Measurements from ENCODE around the gene LMBR1L. TPM values are rescaled to one million over a fixed set of nuclear protein-coding genes. Genes with fewer than 3 reads are reported as not detected.

Gene LMBR1L
- total and polyA plus RNA-seq, 8 donors: 39.9 to 102 (median 87.6) TPM

GRCh38 chr12:49050507-49051372 lies 59.9 kb downstream of the LMBR1L start:
- no peak for ATAC-seq

GRCh38 chr12:49049566-49050224 lies 61.0 kb downstream of the LMBR1L start:
- Histone ChIP-seq H3K27ac (no peak overlapping the region), H3K4me1 (peaks cover 0 to 5% of the 10 kb centered on the region in 2 donors), H3K4me3 (no peak overlapping the region), H3K9me3 (no peaks in the 10 kb centered on the region), H3K36me3 (peaks cover 0 to 100% of the 10 kb centered on the region in 2 donors), H3K27me3 (no peaks in the 10 kb centered on the region)
- intact Hi-C loops (cut with DNase I): no loop called here
- no peak for ATAC-seq
- no peak for DNase-seq
- TF ChIP-seq CTCF (IDR thresholded peaks at IDR 0.05): no peak

More at GRCh38 chr12:49050507-49051372, 59.9 kb downstream of the LMBR1L start:
- Histone ChIP-seq H3K27me3 (no peaks in the 10 kb centered on the region), H3K9me3 (no peaks in the 10 kb centered on the region), H3K4me3 (no peak overlapping the region), H3K27ac (no peak overlapping the region), H3K36me3 (peaks cover 0 to 95% of the 10 kb centered on the region in 2 donors), H3K4me1 (peaks cover 7 to 15% of the 10 kb centered on the region in 2 donors)
- intact Hi-C loops (cut with DNase I): no loop called here
- DNase-seq: no peak
- no peak for TF ChIP-seq CTCF (IDR thresholded peaks at IDR 0.05)

DNA sequence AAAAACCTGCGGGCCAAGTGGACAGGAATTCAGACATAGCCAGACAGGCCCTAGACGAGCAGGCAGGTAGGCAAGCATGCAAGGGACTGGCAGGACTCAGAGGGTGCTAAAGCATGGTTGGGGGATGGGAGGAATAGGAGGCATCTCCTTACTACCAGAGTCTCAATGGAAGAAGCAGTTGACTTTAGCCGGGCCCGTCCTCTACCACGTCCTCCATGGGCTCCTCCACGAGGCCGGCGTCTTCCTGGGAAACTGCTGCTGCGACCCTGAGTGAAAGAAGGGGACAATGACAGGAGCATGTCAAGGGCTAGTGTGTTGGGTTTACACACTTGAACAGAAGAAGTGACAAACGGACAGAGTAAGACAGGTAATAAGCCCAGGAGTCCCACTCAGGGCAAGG lies 61.7 kb downstream of the LMBR1L start:
- Histone ChIP-seq H3K36me3 (peaks cover 0 to 100% of the 10 kb centered on the region in 2 donors), H3K4me1 (no peaks in the 10 kb centered on the region), H3K27me3 (no peaks in the 10 kb centered on the region), H3K9me3 (no peaks in the 10 kb centered on the region), H3K27ac (no peak overlapping the region), H3K4me3 (no peak overlapping the region)
- no peak for TF ChIP-seq CTCF (IDR thresholded peaks at IDR 0.05)
- ATAC-seq (no peak), DNase-seq (no peak)
- intact Hi-C loops (cut with DNase I): no loop called here

Other genes starting within 250 kb of the LMBR1L start
- gene RND1, start 245.0 kb downstream of the LMBR1L start, total RNA-seq: 10 to 100 TPM in 1 of 2 donors, 1 to 10 TPM in 1; 4.0 to 28.1 TPM
- gene RND1, start 245.0 kb downstream of the LMBR1L start, polyA plus RNA-seq (ENCODE audit: insufficient read length in 6 of 6): 1 to 10 TPM; 1.8 to 4.9 (median 2.3) TPM
- gene FKBP11, start 185.4 kb downstream of the LMBR1L start, total RNA-seq: 10 to 100 TPM; 51.6 to 87.4 TPM
- gene FKBP11, start 185.4 kb downstream of the LMBR1L start, polyA plus RNA-seq (ENCODE audit: insufficient read length in 6 of 6): 10 to 100 TPM; 17.2 to 27.9 (median 21.9) TPM
- gene ARF3, start 153.4 kb downstream of the LMBR1L start, total RNA-seq: 100 to 1,000 TPM; 184 to 186 TPM
- gene ARF3, start 153.4 kb downstream of the LMBR1L start, polyA plus RNA-seq (ENCODE audit: insufficient read length in 6 of 6): 100 to 1,000 TPM in 3 of 6 donors, 10 to 100 TPM in 3; 91.8 to 116 (median 102) TPM
- under 1 TPM; 0.15 to 0.58 TPM for gene WNT10B, start 139.1 kb downstream of the LMBR1L start, total RNA-seq
- under 1 TPM in 3 of 6 donors, not detected in 3; 0.10 to 0.12 (median 0.10) TPM for gene WNT10B, start 139.1 kb downstream of the LMBR1L start, polyA plus RNA-seq (ENCODE audit: insufficient read length in 6 of 6)
- gene WNT1, start 132.5 kb downstream of the LMBR1L start, total RNA-seq: not detected
- not detected for gene WNT1, start 132.5 kb downstream of the LMBR1L start, polyA plus RNA-seq (ENCODE audit: insufficient read length in 6 of 6)
- under 1 TPM; 0.06 to 0.08 TPM for gene DDN, start 111.5 kb downstream of the LMBR1L start, total RNA-seq
- under 1 TPM; 0.10 to 0.68 (median 0.30) TPM for gene DDN, start 111.5 kb downstream of the LMBR1L start, polyA plus RNA-seq (ENCODE audit: insufficient read length in 6 of 6)
- 10 to 100 TPM; 48.4 to 62.7 TPM for gene PRKAG1, start 92.1 kb downstream of the LMBR1L start, total RNA-seq
- gene PRKAG1, start 92.1 kb downstream of the LMBR1L start, polyA plus RNA-seq (ENCODE audit: insufficient read length in 6 of 6): 10 to 100 TPM; 69.0 to 81.8 (median 78.4) TPM
- 100 to 1,000 TPM in 1 of 2 donors, 10 to 100 TPM in 1; 81.2 to 110 TPM for gene KMT2D, start 50.1 kb downstream of the LMBR1L start, total RNA-seq
- 10 to 100 TPM; 52.7 to 71.3 (median 67.5) TPM for gene KMT2D, start 50.1 kb downstream of the LMBR1L start, polyA plus RNA-seq (ENCODE audit: insufficient read length in 6 of 6)
- 1 to 10 TPM in 1 of 2 donors, under 1 TPM in 1; 0.71 to 1.1 TPM for gene RHEBL1, start 40.9 kb downstream of the LMBR1L start, total RNA-seq
- 1 to 10 TPM; 1.9 to 3.6 (median 2.4) TPM for gene RHEBL1, start 40.9 kb downstream of the LMBR1L start, polyA plus RNA-seq (ENCODE audit: insufficient read length in 6 of 6)
- 1 to 10 TPM; 2.0 to 2.9 TPM for gene DHH, start 16.0 kb downstream of the LMBR1L start, total RNA-seq
- under 1 TPM; 0.29 to 0.84 (median 0.68) TPM for gene DHH, start 16.0 kb downstream of the LMBR1L start, polyA plus RNA-seq (ENCODE audit: insufficient read length in 6 of 6)
- 1,000 to 10,000 TPM in 1 of 2 donors, 100 to 1,000 TPM in 1; 603 to 1,153 TPM for gene TUBA1B, start 20.5 kb upstream of the LMBR1L start, total RNA-seq
- gene TUBA1B, start 20.5 kb upstream of the LMBR1L start, polyA plus RNA-seq (ENCODE audit: insufficient read length in 6 of 6): 1,000 to 10,000 TPM in 2 of 6 donors, 100 to 1,000 TPM in 4; 914 to 1,514 (median 981) TPM
- 100 to 1,000 TPM; 205 to 235 TPM for gene TUBA1A, start 78.2 kb upstream of the LMBR1L start, total RNA-seq
- 100 to 1,000 TPM; 412 to 675 (median 534) TPM for gene TUBA1A, start 78.2 kb upstream of the LMBR1L start, polyA plus RNA-seq (ENCODE audit: insufficient read length in 6 of 6)
- gene TUBA1C, start 154.2 kb upstream of the LMBR1L start, total RNA-seq: 100 to 1,000 TPM; 153 to 235 TPM
- gene TUBA1C, start 154.2 kb upstream of the LMBR1L start, polyA plus RNA-seq (ENCODE audit: insufficient read length in 6 of 6): 100 to 1,000 TPM; 112 to 180 (median 160) TPM
- gene PRPH, start 184.3 kb upstream of the LMBR1L start, total RNA-seq: under 1 TPM in 1 of 2 donors, not detected in 1; 0.26 TPM
- 1 to 10 TPM; 1.1 to 2.4 (median 1.9) TPM for gene PRPH, start 184.3 kb upstream of the LMBR1L start, polyA plus RNA-seq (ENCODE audit: insufficient read length in 6 of 6)
- gene TROAP, start 212.4 kb upstream of the LMBR1L start, total RNA-seq: 1 to 10 TPM; 2.4 to 8.0 TPM
- gene TROAP, start 212.4 kb upstream of the LMBR1L start, polyA plus RNA-seq (ENCODE audit: insufficient read length in 6 of 6): 10 to 100 TPM; 22.0 to 43.2 (median 29.8) TPM
- not detected for gene C1QL4, start 226.3 kb upstream of the LMBR1L start, total RNA-seq
- under 1 TPM in 1 of 6 donors, not detected in 5; 0.07 TPM for gene C1QL4, start 226.3 kb upstream of the LMBR1L start, polyA plus RNA-seq (ENCODE audit: insufficient read length in 6 of 6)
- 1 to 10 TPM in 1 of 2 donors, under 1 TPM in 1; 0.21 to 2.7 TPM for gene DNAJC22, start 236.0 kb upstream of the LMBR1L start, total RNA-seq
- gene DNAJC22, start 236.0 kb upstream of the LMBR1L start, polyA plus RNA-seq (ENCODE audit: insufficient read length in 6 of 6): 1 to 10 TPM; 3.5 to 7.0 (median 6.5) TPM